HG02852 (cell line): ENCODE results near the gene L3MBTL3.
A peak's percentile ranks its signal among the peaks of the same experiment; 100 is the strongest.
"Not testable (repeated sequence)": the region's sequence is repeated elsewhere in the genome, so short reads cannot be mapped to it uniquely, and the experiment has no call there.

ENCODE experiments used
- ATAC-seq: cut with Tn5 transposase; IDR thresholded peaks from one replicate; pipeline ENCODE4 v1.9.1; 2021; ENCODE audit warnings: mild to moderate bottlenecking, moderate library complexity; ENCODE audit not compliant: unreplicated experiment

Gene L3MBTL3

GRCh38 chr6:130070792-130071191, 52.4 kb downstream of the L3MBTL3 start:
- no peak for ATAC-seq

- no peak for ATAC-seq
Measured at GRCh38 chr6:130075879-130076460, 57.6 kb downstream of the L3MBTL3 start.

DNA sequence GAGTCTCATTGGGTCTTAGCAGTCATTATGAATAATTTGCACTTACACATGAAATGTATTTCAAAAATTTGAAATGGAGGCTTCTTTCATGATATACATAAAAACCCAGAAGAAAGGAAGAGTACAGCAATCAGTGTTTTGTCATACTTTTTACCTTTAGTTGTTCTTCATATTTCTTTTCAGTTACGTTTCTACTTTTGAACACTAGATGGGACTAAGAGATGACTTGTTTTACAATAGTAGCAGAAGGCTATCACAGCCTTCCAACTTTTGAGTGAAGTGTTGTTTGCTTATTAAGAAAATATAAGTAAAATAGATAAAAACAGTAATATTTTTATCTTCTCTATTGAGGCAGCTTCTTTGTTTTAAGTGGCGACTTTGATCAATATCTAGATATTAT, 58.1 kb downstream of the L3MBTL3 start:
- no peak for ATAC-seq

GRCh38 chr6:130090796-130091195, 72.4 kb downstream of the L3MBTL3 start:
- no peak for ATAC-seq

GRCh38 chr6:130093546-130093945, 75.2 kb downstream of the L3MBTL3 start:
- ATAC-seq: no peak

GRCh38 chr6:130098317-130098716, 79.9 kb downstream of the L3MBTL3 start:
- ATAC-seq: no peak

DNA sequence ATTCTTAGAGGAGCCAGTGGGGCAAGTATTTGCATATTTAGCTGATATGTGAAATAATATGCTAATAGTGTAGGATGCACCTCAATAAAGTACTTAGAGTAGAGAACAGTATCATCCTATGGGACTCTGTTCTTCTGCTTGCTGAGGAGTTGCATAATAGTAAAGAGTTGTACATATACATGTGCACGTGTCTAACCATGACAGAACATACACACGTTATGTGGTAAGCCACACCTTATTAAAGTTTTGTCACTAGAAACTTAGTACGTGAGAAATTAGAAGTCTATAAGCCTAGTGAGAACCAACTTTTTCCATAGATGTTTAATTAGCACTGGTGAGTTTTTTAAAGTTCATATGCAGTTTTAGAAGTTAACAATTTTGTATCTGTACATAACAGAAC, 80.7 kb downstream of the L3MBTL3 start:
- no peak for ATAC-seq

DNA sequence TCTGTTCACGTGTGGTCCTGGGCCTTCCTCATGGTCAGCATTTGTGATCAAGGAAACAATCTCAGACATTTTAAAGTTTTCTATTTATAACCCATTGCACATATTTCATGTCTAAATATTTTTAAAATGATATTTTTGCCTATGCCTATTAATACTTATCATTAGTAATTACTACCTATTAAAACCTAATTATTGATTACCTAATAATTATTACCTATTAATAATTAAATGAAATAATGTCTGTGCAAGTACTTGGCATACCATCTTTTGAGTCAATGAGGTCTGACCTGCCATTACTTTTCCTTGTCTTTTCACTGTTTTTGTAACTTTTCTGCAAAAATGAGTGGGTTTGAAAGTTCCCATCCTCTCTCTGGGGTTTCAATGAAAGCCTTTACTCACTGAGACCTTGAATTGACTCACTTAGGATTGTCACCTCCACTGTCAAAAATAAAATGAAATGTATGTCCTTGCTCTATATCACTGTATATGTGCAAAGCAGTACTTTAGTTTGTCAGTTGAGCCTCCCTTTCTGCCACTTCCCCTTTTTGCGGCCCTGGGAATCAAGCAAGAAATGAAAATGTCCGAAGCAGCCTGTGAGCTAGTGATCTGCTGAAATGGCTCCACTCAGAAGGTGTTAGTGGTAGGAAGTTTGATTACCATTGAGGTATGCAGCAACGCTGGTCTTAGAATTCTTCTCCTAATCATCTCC, 87.8 kb downstream of the L3MBTL3 start:
- ATAC-seq: peak; percentile 89

DNA sequence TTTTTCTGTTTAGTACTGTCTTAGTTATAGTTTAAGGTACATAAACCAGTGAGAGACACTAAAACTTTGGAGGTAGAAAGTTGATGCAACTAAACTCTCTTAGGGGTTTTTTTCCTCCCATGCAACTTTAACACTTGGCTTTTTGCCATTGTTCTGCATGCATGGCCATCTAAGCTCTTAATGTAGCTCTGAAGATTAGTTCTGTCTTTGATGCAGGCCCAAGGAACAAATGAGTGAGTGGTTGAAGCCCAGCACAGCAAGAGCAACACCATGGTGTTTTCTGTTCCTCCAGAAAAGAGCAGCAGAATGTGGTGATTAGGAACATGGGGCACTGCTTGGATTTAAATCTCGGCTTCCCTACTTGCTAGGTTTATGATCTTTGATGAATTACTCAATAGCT, 89.3 kb downstream of the L3MBTL3 start:
- ATAC-seq: no peak

- ATAC-seq: no peak
Measured at GRCh38 chr6:130111031-130111430, 92.7 kb downstream of the L3MBTL3 start.

DNA sequence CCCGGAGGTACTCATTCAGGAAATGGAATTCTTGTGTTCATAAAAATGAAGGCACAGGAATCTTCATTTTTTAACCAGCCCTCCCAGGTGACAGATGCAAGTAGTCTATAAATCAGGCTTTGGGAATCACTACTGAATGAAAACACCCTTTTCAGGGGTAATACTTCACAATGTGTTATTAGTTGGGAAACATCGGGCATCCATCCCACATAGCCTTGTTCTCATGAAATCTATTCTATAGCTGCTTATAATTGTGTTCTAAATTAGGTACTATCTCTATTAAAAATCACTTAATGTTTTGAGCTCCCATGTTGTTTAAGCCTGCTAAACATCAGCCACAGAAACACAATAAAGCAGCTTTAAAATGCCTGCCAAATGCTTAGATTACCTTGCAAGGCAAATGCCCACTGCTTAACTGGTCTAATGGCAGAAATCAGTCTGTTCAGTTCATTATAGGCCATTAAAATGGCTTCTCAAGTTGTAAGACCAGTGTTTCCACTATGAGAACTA, 94.9 kb downstream of the L3MBTL3 start:
- no peak for ATAC-seq

GRCh38 chr6:130115036-130115435, 96.7 kb downstream of the L3MBTL3 start:
- peak; percentile 96 for ATAC-seq

GRCh38 chr6:130116273-130116672, 97.9 kb downstream of the L3MBTL3 start:
- no peak for ATAC-seq

GRCh38 chr6:130117187-130117701, 98.9 kb downstream of the L3MBTL3 start:
- not testable (repeated sequence) for ATAC-seq

DNA sequence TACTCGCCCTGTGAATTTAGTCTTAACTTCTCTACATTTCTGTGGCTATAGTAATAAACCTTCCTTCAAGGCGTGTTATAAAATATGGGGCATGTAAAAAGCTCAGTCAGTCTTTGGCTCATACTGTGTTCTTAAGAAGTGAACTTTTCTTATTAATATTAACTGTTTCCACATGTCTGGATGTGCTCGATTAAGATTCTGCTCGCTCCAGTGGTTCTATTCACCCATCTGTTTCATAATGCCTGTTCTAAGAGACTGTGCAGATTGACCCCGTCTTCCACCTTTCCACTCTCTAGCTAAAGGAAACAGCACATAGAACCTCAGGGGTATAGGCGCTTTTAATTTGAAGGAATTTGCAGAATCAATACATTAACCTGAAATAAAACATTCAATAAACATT, 99.9 kb downstream of the L3MBTL3 start:
- no peak for ATAC-seq

DNA sequence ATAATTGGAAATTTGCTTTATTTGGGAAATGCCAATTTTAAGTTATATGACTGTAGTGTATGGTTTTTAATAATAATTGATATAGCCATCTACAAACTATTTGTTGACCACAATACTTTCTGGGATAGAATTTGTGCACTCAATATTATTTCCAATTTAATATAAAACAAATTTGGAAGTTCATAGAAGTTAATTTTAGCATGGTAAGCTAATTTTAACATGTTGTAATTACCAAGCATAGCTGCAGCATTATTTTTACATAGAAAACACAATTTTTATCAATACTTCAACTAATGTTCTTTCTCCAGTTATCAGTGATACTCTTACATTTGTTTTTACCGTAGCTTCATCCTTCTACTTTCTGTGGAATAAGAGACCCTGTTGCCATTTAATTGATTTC, 100.8 kb downstream of the L3MBTL3 start:
- ATAC-seq: no peak

GRCh38 chr6:130120731-130121130, 102.3 kb downstream of the L3MBTL3 start:
- ATAC-seq: no peak

- ATAC-seq: no peak
Measured at GRCh38 chr6:130122243-130122642, 103.9 kb downstream of the L3MBTL3 start.

DNA sequence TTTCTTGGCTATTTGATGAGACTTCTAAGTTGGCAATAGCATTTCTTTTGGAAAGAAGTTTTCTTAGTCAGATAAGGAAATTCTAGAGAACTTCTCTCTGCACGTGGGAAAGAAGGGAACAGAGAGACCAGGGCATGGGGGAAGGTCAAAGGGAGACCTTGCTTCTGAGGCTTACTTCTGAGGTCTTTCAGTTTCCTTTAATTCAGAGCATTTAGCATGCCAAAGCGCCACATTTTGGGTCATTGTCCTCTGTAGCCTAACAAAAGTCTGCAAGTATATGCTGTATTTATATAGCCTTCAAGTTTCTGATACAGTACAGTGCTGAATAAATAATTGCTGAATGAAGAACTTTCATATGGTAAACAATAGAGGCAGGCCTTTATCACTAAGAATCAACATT, 108.8 kb downstream of the L3MBTL3 start:
- ATAC-seq: no peak

GRCh38 chr6:130128326-130128725, 109.9 kb downstream of the L3MBTL3 start:
- ATAC-seq: no peak

DNA sequence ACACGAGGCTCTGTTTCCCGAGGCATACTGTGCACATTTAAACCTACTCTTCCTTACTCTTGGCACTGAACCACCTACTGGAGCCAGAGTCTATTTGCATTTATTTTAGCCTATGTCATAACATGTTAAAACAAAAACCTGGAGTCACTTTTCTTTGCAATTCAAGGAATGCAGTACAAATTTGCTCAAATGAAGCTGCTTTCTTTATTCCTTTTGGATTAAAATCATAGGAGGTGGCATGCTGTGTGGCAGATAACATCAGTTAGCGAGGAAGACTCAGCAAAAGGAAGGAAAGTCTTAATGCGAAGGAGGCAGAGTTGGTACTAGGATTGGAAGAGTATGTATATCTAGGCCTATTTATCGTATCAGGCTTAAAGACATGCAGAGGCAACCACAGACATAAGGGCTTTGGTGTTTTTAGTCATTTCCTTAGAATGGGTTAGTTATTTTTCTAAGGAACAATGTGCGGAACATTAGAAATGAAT, 111.4 kb downstream of the L3MBTL3 start:
- ATAC-seq: no peak

DNA sequence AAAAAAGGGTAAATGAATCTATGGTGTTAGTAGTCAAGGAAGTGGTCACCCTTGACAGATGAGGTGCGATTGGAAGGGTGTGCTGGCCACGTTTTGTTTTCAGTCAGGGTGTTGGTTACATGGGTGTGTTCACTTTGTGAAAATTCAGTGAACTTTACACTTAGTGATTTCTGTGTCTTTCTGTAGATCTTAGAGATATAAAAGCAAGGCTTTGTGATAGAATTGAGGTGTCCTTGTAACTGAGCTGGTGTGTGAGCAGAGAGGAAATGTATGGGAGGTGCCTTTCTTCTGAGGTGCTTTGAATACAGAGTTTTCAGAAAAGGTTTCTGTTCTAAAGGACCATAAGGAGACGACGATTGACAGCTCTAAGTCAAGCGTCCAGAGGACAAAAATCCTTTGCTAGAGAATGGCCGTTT, 113.9 kb downstream of the L3MBTL3 start:
- ATAC-seq: peak; percentile 86
